ENCODE results near the gene GRB14. TPM values are rescaled to one million over a fixed set of nuclear protein-coding genes. Genes with fewer than 3 reads are reported as not detected.
A peak's percentile ranks its signal among the peaks of the same experiment; 100 is the strongest.

Gene GRB14
- total RNA-seq, 1 donor from 2014 or later: 4.5 TPM

- Histone ChIP-seq H3K79me2 (ENCODE audit: low read depth) (no peaks in the 10 kb centered on the region), H3K9ac (no peak overlapping the region), H3K4me3 (no peak overlapping the region), H3K27ac (peak overlapping the region; percentile 43), H3K27me3 (no peaks in the 10 kb centered on the region), H4K20me1 (ENCODE audit: low read depth) (no peaks in the 10 kb centered on the region), H3K36me3 (no peaks in the 10 kb centered on the region), H2AFZ (replicated peaks) (no peak overlapping the region), H3K4me1 (peaks cover 13% of the 10 kb centered on the region), H3F3A (ENCODE audit: low read depth) (peaks cover 10% of the 10 kb centered on the region), H3K9me3 (ENCODE audit: low read depth) (no peaks in the 10 kb centered on the region), H3K4me2 (no peak overlapping the region)
- Mint-ChIP-seq H3K27ac (no peak overlapping the region), H3K4me1 (no peaks in the 10 kb centered on the region), H3K4me3 (no peak overlapping the region), H3K27me3 (ENCODE audit: insufficient read depth, low read depth) (no peaks in the 10 kb centered on the region), H3K9me3 (peaks cover 4% of the 10 kb centered on the region), H3K36me3 (no peaks in the 10 kb centered on the region)
- DNase-seq (ENCODE audit: low spot score): no peak
- TF ChIP-seq EZH2phosphoT487 (IDR thresholded peaks at IDR 0.05) (no peak), CTCF (IDR thresholded peaks at IDR 0.05) (no peak), EZH2 (IDR thresholded peaks at IDR 0.05) (no peak)
Measured at GRCh38 chr2:164595031-164595430, 26.3 kb downstream of the GRB14 start.

GRCh38 chr2:164593959-164594358, 27.3 kb downstream of the GRB14 start:
- no peak for DNase-seq (ENCODE audit: low spot score)
- Histone ChIP-seq H3K4me1 (peaks cover 19% of the 10 kb centered on the region), H3K27me3 (no peaks in the 10 kb centered on the region), H3K9ac (no peak overlapping the region), H4K20me1 (ENCODE audit: low read depth) (no peaks in the 10 kb centered on the region), H3K79me2 (ENCODE audit: low read depth) (no peaks in the 10 kb centered on the region), H3K9me3 (ENCODE audit: low read depth) (no peaks in the 10 kb centered on the region), H3K4me2 (no peak overlapping the region), H3K27ac (no peak overlapping the region), H2AFZ (replicated peaks) (no peak overlapping the region), H3F3A (ENCODE audit: low read depth) (peaks cover 10% of the 10 kb centered on the region), H3K4me3 (no peak overlapping the region), H3K36me3 (no peaks in the 10 kb centered on the region)
- TF ChIP-seq CTCF (IDR thresholded peaks at IDR 0.05) (no peak), EZH2phosphoT487 (IDR thresholded peaks at IDR 0.05) (no peak), EZH2 (IDR thresholded peaks at IDR 0.05) (no peak)
- Mint-ChIP-seq H3K4me1 (peaks cover 3% of the 10 kb centered on the region), H3K27me3 (ENCODE audit: insufficient read depth, low read depth) (no peaks in the 10 kb centered on the region), H3K9me3 (peaks cover 4% of the 10 kb centered on the region), H3K27ac (no peak overlapping the region), H3K4me3 (no peak overlapping the region), H3K36me3 (no peaks in the 10 kb centered on the region)

GRCh38 chr2:164593541-164593940, 27.7 kb downstream of the GRB14 start:
- DNase-seq (ENCODE audit: low spot score): no peak
- Histone ChIP-seq H3K4me2 (peak overlapping the region; percentile 10), H3K9me3 (ENCODE audit: low read depth) (no peaks in the 10 kb centered on the region), H3K27ac (no peak overlapping the region), H3F3A (ENCODE audit: low read depth) (peaks cover 10% of the 10 kb centered on the region), H3K27me3 (no peaks in the 10 kb centered on the region), H4K20me1 (ENCODE audit: low read depth) (no peaks in the 10 kb centered on the region), H3K79me2 (ENCODE audit: low read depth) (no peaks in the 10 kb centered on the region), H3K4me1 (peaks cover 19% of the 10 kb centered on the region), H2AFZ (replicated peaks) (no peak overlapping the region), H3K36me3 (no peaks in the 10 kb centered on the region), H3K4me3 (no peak overlapping the region), H3K9ac (no peak overlapping the region)
- TF ChIP-seq CTCF (IDR thresholded peaks at IDR 0.05) (no peak), EZH2phosphoT487 (IDR thresholded peaks at IDR 0.05) (no peak)
- Mint-ChIP-seq H3K36me3 (no peaks in the 10 kb centered on the region), H3K9me3 (peaks cover 4% of the 10 kb centered on the region), H3K4me1 (peaks cover 3% of the 10 kb centered on the region), H3K27me3 (ENCODE audit: insufficient read depth, low read depth) (no peaks in the 10 kb centered on the region), H3K27ac (no peak overlapping the region), H3K4me3 (no peak overlapping the region)
